Measurements from ENCODE around the gene MCRIP2. TPM values are rescaled to one million over a fixed set of nuclear protein-coding genes. Genes with fewer than 3 reads are reported as not detected.

The MCRIP2 gene
- 16.6 TPM for total RNA-seq (ENCODE audit: unreplicated experiment)
- long read RNA-seq, partial matches to known transcripts = 1 of 7 reads
- long read RNA-seq, other reads (novel, unspliced or antisense) = 1 of 7 reads

GRCh38 chr16:641326-642188 lies at the start of gene MCRIP2:
TSS of gene MCRIP2 (plus strand) at chr16:641828. CDS start at chr16:641992, 164 bp downstream.
- peaks cover 8% of the 10 kb centered on the region for H3K9me3 Mint-ChIP-seq (ENCODE audit: unreplicated experiment)
- peak within 1 kb of the TSS; percentile 79 for H3K4me3 Mint-ChIP-seq (ENCODE audit: unreplicated experiment)
- H3K4me1 Mint-ChIP-seq (ENCODE audit: low read depth, unreplicated experiment) = peaks cover 2% of the 10 kb centered on the region
- no peak for TF ChIP-seq CTCF (IDR thresholded peaks at IDR 0.05; ENCODE audit: partially characterized antibody, unreplicated experiment)
- H3K36me3 Mint-ChIP-seq (ENCODE audit: unreplicated experiment) = no peaks in the 10 kb centered on the region
- DNase-seq = peak; percentile 90
- H3K27ac Mint-ChIP-seq (ENCODE audit: unreplicated experiment) = no peak within 1 kb of the TSS
- H3K27me3 Mint-ChIP-seq (ENCODE audit: unreplicated experiment) = peaks cover 3% of the 10 kb centered on the region

DNA sequence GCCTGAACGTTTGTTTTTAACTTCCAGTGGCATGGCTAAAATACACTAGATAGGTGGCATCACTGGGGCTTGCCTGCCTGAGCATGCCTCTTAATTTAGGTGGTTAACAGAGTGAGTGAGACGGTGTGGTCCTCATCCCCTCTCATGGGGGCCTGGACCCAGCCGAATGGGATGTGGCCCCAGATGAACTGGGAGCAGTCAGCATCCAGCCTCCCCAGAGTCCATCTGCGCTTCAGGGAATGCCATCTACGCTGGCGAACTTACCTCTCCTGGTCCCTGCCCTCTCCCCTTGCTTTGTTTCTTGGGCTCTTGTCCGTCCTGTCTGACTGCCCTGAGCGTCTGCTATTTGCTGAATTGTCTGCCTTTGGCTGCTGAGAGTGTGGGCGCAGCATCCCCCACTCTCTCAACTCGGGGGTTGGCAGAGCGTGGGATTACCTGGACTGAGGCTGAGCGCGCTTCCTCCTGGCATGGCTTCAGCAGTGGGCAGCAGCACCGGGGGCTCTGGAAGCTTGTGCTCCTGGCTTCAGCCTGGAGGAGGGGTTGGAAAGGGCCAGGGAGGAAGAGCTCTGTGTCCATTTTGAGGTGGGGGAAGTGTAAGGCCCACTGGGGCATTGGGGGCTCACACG lies 49.6 kb upstream of the MCRIP2 start:
- TF ChIP-seq CTCF (IDR thresholded peaks at IDR 0.05; ENCODE audit: partially characterized antibody, unreplicated experiment) = no peak
- Mint-ChIP-seq H3K4me3 (ENCODE audit: unreplicated experiment) (peak overlapping the region; percentile 100), H3K4me1 (ENCODE audit: low read depth, unreplicated experiment) (peaks cover 35% of the 10 kb centered on the region), H3K9me3 (ENCODE audit: unreplicated experiment) (peaks cover 26% of the 10 kb centered on the region), H3K36me3 (ENCODE audit: unreplicated experiment) (peaks cover 7% of the 10 kb centered on the region), H3K27ac (ENCODE audit: unreplicated experiment) (no peak overlapping the region), H3K27me3 (ENCODE audit: unreplicated experiment) (peaks cover 22% of the 10 kb centered on the region)
- DNase-seq = no peak

GRCh38 chr16:592518-593306 lies 48.9 kb upstream of the MCRIP2 start:
- no peak overlapping the region for H3K27ac Mint-ChIP-seq (ENCODE audit: unreplicated experiment)
- H3K4me1 Mint-ChIP-seq (ENCODE audit: low read depth, unreplicated experiment) = peaks cover 35% of the 10 kb centered on the region
- peak overlapping the region; percentile 61 for H3K4me3 Mint-ChIP-seq (ENCODE audit: unreplicated experiment)
- peaks cover 7% of the 10 kb centered on the region for H3K36me3 Mint-ChIP-seq (ENCODE audit: unreplicated experiment)
- no peak for DNase-seq
- no peak for TF ChIP-seq CTCF (IDR thresholded peaks at IDR 0.05; ENCODE audit: partially characterized antibody, unreplicated experiment)
- H3K9me3 Mint-ChIP-seq (ENCODE audit: unreplicated experiment) = peaks cover 24% of the 10 kb centered on the region
- H3K27me3 Mint-ChIP-seq (ENCODE audit: unreplicated experiment) = peaks cover 20% of the 10 kb centered on the region

DNA sequence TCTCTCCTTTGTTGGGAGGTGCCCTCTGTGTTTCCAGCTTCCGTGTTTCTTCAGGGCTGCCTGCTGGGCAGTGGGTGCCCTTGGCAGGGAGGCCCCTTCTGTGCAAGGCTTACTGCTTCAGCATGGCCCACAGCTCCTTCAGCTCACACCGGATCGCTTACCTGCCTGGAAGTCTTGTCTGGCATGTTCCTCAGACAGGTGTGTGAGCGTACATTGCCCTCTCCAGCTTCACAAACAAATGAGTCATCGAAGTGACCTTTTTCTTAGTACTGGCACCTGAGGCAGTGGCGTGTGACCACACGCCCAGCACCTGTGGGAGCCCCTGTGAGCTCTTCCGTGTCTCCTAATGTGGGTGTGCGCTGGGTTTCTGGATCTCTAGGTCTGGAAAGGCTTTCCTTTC lies 48.2 kb upstream of the MCRIP2 start:
- Mint-ChIP-seq H3K27ac (ENCODE audit: unreplicated experiment) (no peak overlapping the region), H3K4me1 (ENCODE audit: low read depth, unreplicated experiment) (peaks cover 35% of the 10 kb centered on the region), H3K27me3 (ENCODE audit: unreplicated experiment) (peaks cover 17% of the 10 kb centered on the region), H3K36me3 (ENCODE audit: unreplicated experiment) (peaks cover 7% of the 10 kb centered on the region), H3K4me3 (ENCODE audit: unreplicated experiment) (peak overlapping the region; percentile 74), H3K9me3 (ENCODE audit: unreplicated experiment) (peaks cover 20% of the 10 kb centered on the region)
- DNase-seq = no peak
- no peak for TF ChIP-seq CTCF (IDR thresholded peaks at IDR 0.05; ENCODE audit: partially characterized antibody, unreplicated experiment)
